Neural cell (in vitro differentiated cells): Measurements from ENCODE around the gene SLIT3. TPM values are rescaled to one million over a fixed set of nuclear protein-coding genes. Genes with fewer than 3 reads are reported as not detected.

Experiments used
- H2AFZ ChIP-seq: fragments of 200-600, 300-800 bp; sonication (generic), shearing (Covaris generic); 2 replicates; pipeline ENCODE4 v1.6.0; 2014; ENCODE audit warnings: low read depth, mild to moderate bottlenecking, antibody characterized with exemption, low read length, moderate library complexity
- H3F3A ChIP-seq: fragments of 200-600 bp; shearing (Covaris generic); 2 replicates; pipeline ENCODE4 v1.6.1; 2016; ENCODE audit warnings: mild to moderate bottlenecking, moderate library complexity, mixed read lengths, antibody characterized with exemption, low read length; ENCODE audit not compliant: insufficient read depth, poor library complexity, severe bottlenecking
- H3K27ac ChIP-seq: fragments of 200-600, 300-800 bp; sonication (generic), shearing (Covaris generic); 2 replicates; pipeline ENCODE4 v1.5.1; 2014; ENCODE audit warnings: mild to moderate bottlenecking, low read length, moderate library complexity
- H3K27me3 ChIP-seq: fragments of 300-800, 200-600 bp; sonication (generic), shearing (Covaris generic); 2 replicates; pipeline ENCODE4 v1.6.0; 2014; ENCODE audit warnings: mild to moderate bottlenecking, low read depth, low read length, moderate library complexity; ENCODE audit not compliant: insufficient read depth
- H3K36me3 ChIP-seq: fragments of 300-800, 200-600 bp; sonication (generic), shearing (Covaris generic); 2 replicates; pipeline ENCODE4 v1.5.1; 2014; ENCODE audit warnings: mild to moderate bottlenecking, antibody characterized with exemption, low read length, moderate library complexity; ENCODE audit not compliant: insufficient read depth
- H3K4me2 ChIP-seq: fragments of 300-800, 200-600 bp; sonication (generic), shearing (Covaris generic); 2 replicates; pipeline ENCODE4 v1.6.0; 2014; ENCODE audit warnings: mild to moderate bottlenecking, low read length
- H3K4me3 ChIP-seq: fragments of 300-800, 200-600 bp; sonication (generic), shearing (Covaris generic); 2 replicates; pipeline ENCODE4 v1.5.1; 2014; ENCODE audit warnings: mild to moderate bottlenecking, low read length, moderate library complexity
- H3K79me2 ChIP-seq: fragments of 200-600 bp; shearing (Covaris generic); replicated peaks from 2 replicates; pipeline ENCODE4 v1.6.0; 2014; ENCODE audit warnings: mild to moderate bottlenecking, low read length, moderate library complexity; ENCODE audit not compliant: insufficient read depth
- H3K9ac ChIP-seq: fragments of 300-800, 200-600 bp; sonication (generic), shearing (Covaris generic); 2 replicates; pipeline ENCODE4 v1.6.1; 2016; ENCODE audit warnings: mild to moderate bottlenecking, low read length, mixed read lengths
- H3K9me2 ChIP-seq: fragments of 200-600 bp; shearing (Covaris generic); 2 replicates; pipeline ENCODE4 v1.6.1; 2016; ENCODE audit warnings: mild to moderate bottlenecking, low read length, mixed read lengths; ENCODE audit not compliant: insufficient read depth
- H3K9me3 ChIP-seq: fragments of 200-600, 300-800 bp; sonication (generic), shearing (Covaris generic); 2 replicates; pipeline ENCODE4 v1.6.1; 2016; ENCODE audit warnings: mild to moderate bottlenecking, mixed run types, low read length, moderate library complexity, mixed read lengths
- H4K20me1 ChIP-seq: fragments of 200-600 bp; shearing (Covaris generic); 2 replicates; pipeline ENCODE4 v1.6.1; 2016; ENCODE audit warnings: mild to moderate bottlenecking, mixed run types; ENCODE audit not compliant: insufficient read depth
- CTCF ChIP-seq: fragments of 450-650 bp; IDR thresholded peaks from 2 replicates; pipeline ENCODE4 v1.5.1; 2014; ENCODE audit warnings: antibody characterized with exemption, mild to moderate bottlenecking, moderate library complexity; ENCODE audit not compliant: poor library complexity, severe bottlenecking
- EP300 ChIP-seq: fragments of 450-650 bp; conservative IDR thresholded peaks from 2 replicates; pipeline ENCODE4 v1.6.1; 2014; ENCODE audit warnings: antibody characterized with exemption, mild to moderate bottlenecking, moderate library complexity; ENCODE audit not compliant: poor library complexity, severe bottlenecking
- EZH2 ChIP-seq: fragments of 200-600, 300-800 bp; shearing (Covaris generic), sonication (generic); IDR thresholded peaks from 2 replicates; pipeline ENCODE4 v1.6.1; 2014; ENCODE audit warnings: antibody characterized with exemption, low read length, borderline replicate concordance, mild to moderate bottlenecking; ENCODE audit not compliant: insufficient read depth, poor library complexity, severe bottlenecking
- MXI1 ChIP-seq: fragments of 450-650 bp; conservative IDR thresholded peaks from 2 replicates; pipeline ENCODE4 v1.6.1; 2014; ENCODE audit warnings: antibody characterized with exemption, mild to moderate bottlenecking; ENCODE audit not compliant: poor library complexity, severe bottlenecking
- POLR2AphosphoS5 ChIP-seq: IDR thresholded peaks from 2 replicates; pipeline ENCODE4 v1.6.1; 2012
- RAD21 ChIP-seq: fragments of 450-650 bp; conservative IDR thresholded peaks from 2 replicates; pipeline ENCODE4 v1.6.1; 2014; ENCODE audit warnings: antibody characterized with exemption, mild to moderate bottlenecking, moderate library complexity
- REST ChIP-seq: IDR thresholded peaks from 2 replicates; pipeline ENCODE4 v1.6.1; 2012; ENCODE audit warnings: borderline replicate concordance
- SMC3 ChIP-seq: fragments of 450-650 bp; conservative IDR thresholded peaks from 2 replicates; pipeline ENCODE4 v1.6.1; 2014; ENCODE audit warnings: antibody characterized with exemption, mild to moderate bottlenecking, moderate library complexity; ENCODE audit not compliant: poor library complexity
- TAF1 ChIP-seq: IDR thresholded peaks from 2 replicates; pipeline ENCODE4 v1.6.1; 2012; ENCODE audit warnings: low read depth
- polyA plus RNA-seq: library from polyadenylated mRNA; depleted of rRNA; stranded (reverse); fragments of >200 nt; gene quantifications from 2 replicates; pipeline ENCODE4 v1.2.3, GENCODE V29; 2014

The SLIT3 gene
- polyA plus RNA-seq, 1 donor from 2014 or later = 1.2 TPM

GRCh38 chr5:168705321-168705720, 595.6 kb downstream of the SLIT3 start:
- no peaks in the 10 kb centered on the region for H3K9me2 ChIP-seq
- no peak overlapping the region for H3K4me3 ChIP-seq
- H3K9ac ChIP-seq = no peak overlapping the region
- no peaks in the 10 kb centered on the region for H3K27me3 ChIP-seq
- H3K9me3 ChIP-seq = no peaks in the 10 kb centered on the region
- no peaks in the 10 kb centered on the region for H3F3A ChIP-seq
- no peaks in the 10 kb centered on the region for H4K20me1 ChIP-seq
- H3K4me2 ChIP-seq = no peak overlapping the region
- no peak overlapping the region for H2AFZ ChIP-seq
- no peaks in the 10 kb centered on the region for H3K36me3 ChIP-seq
- TF ChIP-seq MXI1 (no peak), POLR2AphosphoS5 (no peak)
- no peaks in the 10 kb centered on the region for H3K79me2 ChIP-seq
- H3K27ac ChIP-seq = no peak overlapping the region

GRCh38 chr5:168702511-168702910, 598.4 kb downstream of the SLIT3 start:
- Histone ChIP-seq H3K9me3 (no peaks in the 10 kb centered on the region), H4K20me1 (no peaks in the 10 kb centered on the region), H3K9ac (no peak overlapping the region), H3K4me3 (no peak overlapping the region), H3K79me2 (no peaks in the 10 kb centered on the region), H3F3A (no peaks in the 10 kb centered on the region), H3K27me3 (no peaks in the 10 kb centered on the region), H2AFZ (no peak overlapping the region), H3K4me2 (no peak overlapping the region), H3K36me3 (no peaks in the 10 kb centered on the region), H3K27ac (no peak overlapping the region), H3K9me2 (no peaks in the 10 kb centered on the region)
- TF ChIP-seq SMC3 (no peak), REST (no peak), EZH2 (no peak), EP300 (no peak), MXI1 (no peak), RAD21 (no peak), POLR2AphosphoS5 (no peak), TAF1 (no peak)

GRCh38 chr5:168701641-168702040, 599.3 kb downstream of the SLIT3 start:
- Histone ChIP-seq H4K20me1 (no peaks in the 10 kb centered on the region), H3K79me2 (no peaks in the 10 kb centered on the region), H3K4me3 (no peak overlapping the region), H3K9me3 (no peaks in the 10 kb centered on the region), H3K9ac (no peak overlapping the region), H3K9me2 (no peaks in the 10 kb centered on the region), H3K27me3 (no peaks in the 10 kb centered on the region), H3K4me2 (no peak overlapping the region), H2AFZ (no peak overlapping the region), H3K36me3 (no peaks in the 10 kb centered on the region), H3F3A (no peaks in the 10 kb centered on the region), H3K27ac (no peak overlapping the region)
- no peak for TF ChIP-seq POLR2AphosphoS5
- TF ChIP-seq SMC3 = no peak
- no peak for TF ChIP-seq EP300
- TF ChIP-seq CTCF = no peak
- TF ChIP-seq RAD21 = no peak
- TF ChIP-seq TAF1 = no peak
- no peak for TF ChIP-seq REST
- no peak for TF ChIP-seq EZH2
- no peak for TF ChIP-seq MXI1
